ENCODE data around the gene LRMDA. TPM values are rescaled to one million over a fixed set of nuclear protein-coding genes. Genes with fewer than 3 reads are reported as not detected.

The LRMDA gene
- total RNA-seq, 3 donors from 2014 or later (not counting 1 experiment from before 2014, with no cell fraction given): 1.4 to 2.4 (median 2.1) TPM

GRCh38 chr10:75401569-75402485 is 29.6 kb upstream of the LRMDA start, which contains the start of gene ZNF503:
ZNF503 (minus strand) TSS chr10:75401764; CDS start chr10:75401419, 345 bp downstream.
- intact Hi-C loops (cut with micrococcal nuclease): no loop called here
- no peak for TF ChIP-seq CTCF (IDR thresholded peaks at IDR 0.05)
- Mint-ChIP-seq H3K36me3 (no peaks in the 10 kb centered on the region), H3K27ac (peak within 1 kb of the TSS in 1 of 2 donors; percentile 36), H3K9me3 (no peaks in the 10 kb centered on the region), H3K27me3 (ENCODE audit: low read depth in 2 of 2) (peaks cover 33 to 50% of the 10 kb centered on the region in 2 donors), H3K4me1 (peaks cover 5 to 35% of the 10 kb centered on the region in 2 donors), H3K4me3 (peak within 1 kb of the TSS; percentile 80)
- Histone ChIP-seq H3K27ac (ENCODE audit: low read length) (no peak within 1 kb of the TSS), H3K36me3 (ENCODE audit: control insufficient read depth, insufficient read depth, low read length) (no peaks in the 10 kb centered on the region), H3K4me1 (ENCODE audit: control insufficient read depth, insufficient read depth, low read length) (peaks cover 43% of the 10 kb centered on the region), H3K4me3 (ENCODE audit: low read length) (peak within 1 kb of the TSS; percentile 48), H3K27me3 (ENCODE audit: control insufficient read depth, insufficient read depth, low read length) (peaks cover 49% of the 10 kb centered on the region), H3K9me3 (ENCODE audit: control insufficient read depth, insufficient read depth, low read length) (no peaks in the 10 kb centered on the region)
- DNase-seq: peak in 1 of 2 donors; percentile 33
- peak; percentile 44 to 60 (median 52) for ATAC-seq
- 1% methylated on average over 88 of the region's 88 CpGs for WGBS (ENCODE audit: insufficient coverage)

- Mint-ChIP-seq H3K4me1 (peaks cover 12 to 41% of the 10 kb centered on the region in 2 donors), H3K36me3 (no peaks in the 10 kb centered on the region), H3K4me3 (peak overlapping the region; percentile 69)
Observed at GRCh38 chr10:75402486-75403143, 28.8 kb upstream of the LRMDA start.

GRCh38 chr10:75403144-75403938 is 28.1 kb upstream of the LRMDA start:
- no peak overlapping the region for H3K27ac ChIP-seq (ENCODE audit: low read length)
- peaks cover 56% of the 10 kb centered on the region for H3K27me3 ChIP-seq (ENCODE audit: control insufficient read depth, insufficient read depth, low read length)
- Mint-ChIP-seq H3K27me3 (ENCODE audit: low read depth in 2 of 2) (peaks cover 42 to 55% of the 10 kb centered on the region in 2 donors), H3K9me3 (no peaks in the 10 kb centered on the region), H3K4me1 (peaks cover 12 to 43% of the 10 kb centered on the region in 2 donors), H3K36me3 (no peaks in the 10 kb centered on the region), H3K27ac (no peak overlapping the region), H3K4me3 (peak overlapping the region; percentile 69)
- H3K9me3 ChIP-seq (ENCODE audit: control insufficient read depth, insufficient read depth, low read length): no peaks in the 10 kb centered on the region
- no peaks in the 10 kb centered on the region for H3K36me3 ChIP-seq (ENCODE audit: control insufficient read depth, insufficient read depth, low read length)
- TF ChIP-seq CTCF (IDR thresholded peaks at IDR 0.05): no peak
- no peak overlapping the region for H3K4me3 ChIP-seq (ENCODE audit: low read length)
- under 1% methylated on average over 48 of the region's 56 CpGs for WGBS (ENCODE audit: insufficient coverage)
- intact Hi-C loops (cut with micrococcal nuclease): no loop called here
- ATAC-seq (no peak), DNase-seq (no peak)
- peaks cover 56% of the 10 kb centered on the region for H3K4me1 ChIP-seq (ENCODE audit: control insufficient read depth, insufficient read depth, low read length)

More at GRCh38 chr10:75402486-75403143, 28.8 kb upstream of the LRMDA start:
- H3K4me3 ChIP-seq (ENCODE audit: low read length): peak overlapping the region; percentile 29
- H3K36me3 ChIP-seq (ENCODE audit: control insufficient read depth, insufficient read depth, low read length): no peaks in the 10 kb centered on the region
- Mint-ChIP-seq H3K27ac (no peak overlapping the region), H3K9me3 (no peaks in the 10 kb centered on the region), H3K27me3 (ENCODE audit: low read depth in 2 of 2) (peaks cover 41 to 55% of the 10 kb centered on the region in 2 donors)
- H3K27me3 ChIP-seq (ENCODE audit: control insufficient read depth, insufficient read depth, low read length): peaks cover 55% of the 10 kb centered on the region
- no peak for DNase-seq
- WGBS (ENCODE audit: insufficient coverage): 1% methylated on average over 42 of the region's 42 CpGs
- intact Hi-C loops (cut with micrococcal nuclease): no loop called here
- no peaks in the 10 kb centered on the region for H3K9me3 ChIP-seq (ENCODE audit: control insufficient read depth, insufficient read depth, low read length)
- H3K4me1 ChIP-seq (ENCODE audit: control insufficient read depth, insufficient read depth, low read length): peaks cover 50% of the 10 kb centered on the region
- no peak overlapping the region for H3K27ac ChIP-seq (ENCODE audit: low read length)
- ATAC-seq: no peak
- no peak for TF ChIP-seq CTCF (IDR thresholded peaks at IDR 0.05)

All from natural killer cell (primary cell).